Measurements from ENCODE around the gene PDS5B. TPM values are rescaled to one million over a fixed set of nuclear protein-coding genes. Genes with fewer than 3 reads are reported as not detected.

Gene PDS5B
- total and polyA plus RNA-seq, 2 experiments from 2014 or later: 16.6 to 34.0 TPM

GRCh38 chr13:32657309-32657708, 71.1 kb downstream of the PDS5B start:
- TF ChIP-seq, protein P1, sequence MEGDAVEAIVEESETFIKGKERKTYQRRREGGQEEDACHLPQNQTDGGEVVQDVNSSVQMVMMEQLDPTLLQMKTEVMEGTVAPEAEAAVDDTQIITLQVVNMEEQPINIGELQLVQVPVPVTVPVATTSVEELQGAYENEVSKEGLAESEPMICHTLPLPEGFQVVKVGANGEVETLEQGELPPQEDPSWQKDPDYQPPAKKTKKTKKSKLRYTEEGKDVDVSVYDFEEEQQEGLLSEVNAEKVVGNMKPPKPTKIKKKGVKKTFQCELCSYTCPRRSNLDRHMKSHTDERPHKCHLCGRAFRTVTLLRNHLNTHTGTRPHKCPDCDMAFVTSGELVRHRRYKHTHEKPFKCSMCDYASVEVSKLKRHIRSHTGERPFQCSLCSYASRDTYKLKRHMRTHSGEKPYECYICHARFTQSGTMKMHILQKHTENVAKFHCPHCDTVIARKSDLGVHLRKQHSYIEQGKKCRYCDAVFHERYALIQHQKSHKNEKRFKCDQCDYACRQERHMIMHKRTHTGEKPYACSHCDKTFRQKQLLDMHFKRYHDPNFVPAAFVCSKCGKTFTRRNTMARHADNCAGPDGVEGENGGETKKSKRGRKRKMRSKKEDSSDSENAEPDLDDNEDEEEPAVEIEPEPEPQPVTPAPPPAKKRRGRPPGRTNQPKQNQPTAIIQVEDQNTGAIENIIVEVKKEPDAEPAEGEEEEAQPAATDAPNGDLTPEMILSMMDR (IDR thresholded peaks at IDR 0.05; ENCODE audit: poor library complexity): no peak
- TF ChIP-seq EZH2phosphoT487 (IDR thresholded peaks at IDR 0.05; ENCODE audit: low read depth, severe bottlenecking, unreplicated experiment) (no peak), EZH2 (IDR thresholded peaks at IDR 0.05; ENCODE audit: borderline replicate concordance) (no peak)
- no peak for DNase-seq (ENCODE audit: low spot score)
- H3K27me3 ChIP-seq: no peaks in the 10 kb centered on the region
- no peak overlapping the region for H2AFZ ChIP-seq
- 93% methylated on average over 3 of the region's 3 CpGs for WGBS (ENCODE audit: low lambda C conversion rate, missing lambda C conversion rate)
- H3K4me1 ChIP-seq (ENCODE audit: insufficient read depth): no peaks in the 10 kb centered on the region
- peaks cover 65% of the 10 kb centered on the region for H3K79me2 ChIP-seq
- no peaks in the 10 kb centered on the region for H3K9me2 ChIP-seq (replicated peaks; ENCODE audit: insufficient read depth)
- H3K9me3 ChIP-seq (ENCODE audit: low read depth): no peaks in the 10 kb centered on the region
- no peak overlapping the region for H3K4me3 ChIP-seq
- no peaks in the 10 kb centered on the region for H3K36me3 ChIP-seq (replicated peaks; ENCODE audit: insufficient read depth, low read depth)
- no peak overlapping the region for H3K4me2 ChIP-seq
- no peak overlapping the region for H3K27ac ChIP-seq
- H4K20me1 ChIP-seq (ENCODE audit: insufficient read depth, poor library complexity, severe bottlenecking): no peaks in the 10 kb centered on the region

- H3K27ac ChIP-seq: no peak overlapping the region
- TF ChIP-seq EZH2phosphoT487 (IDR thresholded peaks at IDR 0.05; ENCODE audit: low read depth, severe bottlenecking, unreplicated experiment): no peak
- TF ChIP-seq, protein P1 (IDR thresholded peaks at IDR 0.05; ENCODE audit: poor library complexity): no peak
- TF ChIP-seq EZH2 (IDR thresholded peaks at IDR 0.05; ENCODE audit: borderline replicate concordance): no peak
- no peaks in the 10 kb centered on the region for H3K9me3 ChIP-seq (ENCODE audit: low read depth)
- no peaks in the 10 kb centered on the region for H3K27me3 ChIP-seq
- WGBS (ENCODE audit: low lambda C conversion rate, missing lambda C conversion rate): 92% methylated on average over 1 of the region's 1 CpG
- no peak overlapping the region for H3K4me2 ChIP-seq
- no peak overlapping the region for H2AFZ ChIP-seq
- no peaks in the 10 kb centered on the region for H4K20me1 ChIP-seq (ENCODE audit: insufficient read depth, poor library complexity, severe bottlenecking)
- H3K36me3 ChIP-seq (replicated peaks; ENCODE audit: insufficient read depth, low read depth): no peaks in the 10 kb centered on the region
- no peak overlapping the region for H3K4me3 ChIP-seq
- no peaks in the 10 kb centered on the region for H3K9me2 ChIP-seq (replicated peaks; ENCODE audit: insufficient read depth)
- no peak for DNase-seq (ENCODE audit: low spot score)
- no peaks in the 10 kb centered on the region for H3K4me1 ChIP-seq (ENCODE audit: insufficient read depth)
- peaks cover 48% of the 10 kb centered on the region for H3K79me2 ChIP-seq
Measured at GRCh38 chr13:32659736-32660135, 73.5 kb downstream of the PDS5B start.

DNA sequence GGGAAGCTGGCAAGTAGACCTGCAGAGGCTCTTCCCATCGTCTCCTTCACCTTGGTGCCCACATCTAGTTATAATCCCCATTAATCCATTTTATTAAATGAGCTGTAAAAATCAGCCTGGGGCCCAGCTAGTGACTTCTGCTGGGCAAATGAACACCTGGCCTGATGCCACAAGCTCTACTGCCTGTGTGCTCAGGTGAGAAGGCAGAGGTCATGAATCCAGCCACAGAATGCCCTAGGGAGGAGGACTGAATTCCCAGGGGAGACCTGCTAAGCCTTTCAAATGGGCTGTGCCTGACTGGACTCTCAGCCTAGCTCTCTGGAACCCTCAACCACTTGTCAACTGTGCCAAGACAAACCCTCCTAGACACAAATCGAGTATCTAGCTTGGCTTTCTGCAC, 74.0 kb downstream of the PDS5B start:
- no peak for TF ChIP-seq EZH2phosphoT487 (IDR thresholded peaks at IDR 0.05; ENCODE audit: low read depth, severe bottlenecking, unreplicated experiment)
- TF ChIP-seq, protein P1 (IDR thresholded peaks at IDR 0.05; ENCODE audit: poor library complexity): no peak
- H3K9me2 ChIP-seq (replicated peaks; ENCODE audit: insufficient read depth): no peaks in the 10 kb centered on the region
- WGBS (ENCODE audit: low lambda C conversion rate, missing lambda C conversion rate): 83% methylated on average over 2 of the region's 2 CpGs

DNA sequence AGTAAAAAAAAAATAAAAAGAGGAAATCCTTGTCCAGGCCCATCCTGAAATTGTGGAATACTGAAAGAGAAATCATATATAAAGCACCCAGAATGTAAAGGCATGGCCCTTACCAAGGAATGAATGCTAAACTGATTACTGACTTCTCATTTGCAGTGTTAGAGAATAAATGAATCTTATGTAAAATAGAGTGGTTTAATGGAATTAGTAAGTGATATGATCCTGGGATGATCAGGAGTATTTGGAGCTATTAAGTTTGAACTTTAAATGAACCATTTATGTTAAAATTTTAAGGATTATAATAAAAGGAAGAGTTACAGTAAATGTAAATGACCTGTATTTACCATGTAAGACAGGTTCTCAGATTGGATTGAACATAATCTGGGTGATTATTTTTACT, 75.4 kb downstream of the PDS5B start:
- no peaks in the 10 kb centered on the region for H3K36me3 ChIP-seq (replicated peaks; ENCODE audit: insufficient read depth, low read depth)
- TF ChIP-seq, protein P1 (IDR thresholded peaks at IDR 0.05; ENCODE audit: poor library complexity): no peak
- TF ChIP-seq EZH2 (IDR thresholded peaks at IDR 0.05; ENCODE audit: borderline replicate concordance) (no peak), EZH2phosphoT487 (IDR thresholded peaks at IDR 0.05; ENCODE audit: low read depth, severe bottlenecking, unreplicated experiment) (no peak)

More for the DNA sequence above, 74.0 kb downstream of the PDS5B start:
- peak; percentile 16 for DNase-seq (ENCODE audit: low spot score)
- no peak overlapping the region for H3K4me3 ChIP-seq
- H3K4me2 ChIP-seq: no peak overlapping the region
- H3K79me2 ChIP-seq: peaks cover 44% of the 10 kb centered on the region
- no peaks in the 10 kb centered on the region for H4K20me1 ChIP-seq (ENCODE audit: insufficient read depth, poor library complexity, severe bottlenecking)
- H2AFZ ChIP-seq: no peak overlapping the region
- no peaks in the 10 kb centered on the region for H3K36me3 ChIP-seq (replicated peaks; ENCODE audit: insufficient read depth, low read depth)
- H3K27me3 ChIP-seq: no peaks in the 10 kb centered on the region
- no peak overlapping the region for H3K27ac ChIP-seq
- no peaks in the 10 kb centered on the region for H3K4me1 ChIP-seq (ENCODE audit: insufficient read depth)
- no peaks in the 10 kb centered on the region for H3K9me3 ChIP-seq (ENCODE audit: low read depth)

More for the DNA sequence above, 75.4 kb downstream of the PDS5B start:
- no peaks in the 10 kb centered on the region for H3K9me3 ChIP-seq (ENCODE audit: low read depth)
- H3K79me2 ChIP-seq: peaks cover 30% of the 10 kb centered on the region
- DNase-seq (ENCODE audit: low spot score): no peak
- H2AFZ ChIP-seq: no peak overlapping the region
- H4K20me1 ChIP-seq (ENCODE audit: insufficient read depth, poor library complexity, severe bottlenecking): no peaks in the 10 kb centered on the region
- no peak overlapping the region for H3K4me2 ChIP-seq
- H3K4me1 ChIP-seq (ENCODE audit: insufficient read depth): no peaks in the 10 kb centered on the region
- H3K27me3 ChIP-seq: no peaks in the 10 kb centered on the region
- H3K9me2 ChIP-seq (replicated peaks; ENCODE audit: insufficient read depth): no peaks in the 10 kb centered on the region
- no peak overlapping the region for H3K27ac ChIP-seq
- no peak overlapping the region for H3K4me3 ChIP-seq
